Cardiac muscle cell (in vitro differentiated cells and primary cell): ENCODE data around the gene C19orf81. TPM values are rescaled to one million over a fixed set of nuclear protein-coding genes. Genes with fewer than 3 reads are reported as not detected.
A peak's percentile ranks its signal among the peaks of the same experiment; 100 is the strongest.

Experiments
- DNase-seq, 2 donors: peaks; one replicate each; pipeline versions ENCODE4 v3.0.0 to v3.0.0-alpha.2; 2010 to 2017; ENCODE audit warnings: low read depth in 1 of 2, low spot score in 1 of 2
- H3K27ac ChIP-seq: fragments of 200-600 bp; sonication (generic); 2 replicates; pipeline ENCODE4 v1.5.1; 2016
- H3K27me3 ChIP-seq: fragments of 200-600 bp; sonication (generic); 2 replicates; pipeline ENCODE4 v1.6.0; 2016; ENCODE audit warnings: control low read depth
- H3K36me3 ChIP-seq: fragments of 200-600 bp; sonication (generic); 2 replicates; pipeline ENCODE4 v1.5.1; 2016; ENCODE audit warnings: control low read depth
- H3K4me1 ChIP-seq: fragments of 200-600 bp; sonication (generic); 2 replicates; pipeline ENCODE4 v1.8.1; 2017; ENCODE audit warnings: low read depth, mild to moderate bottlenecking, mixed run types
- H3K4me3 ChIP-seq: fragments of 200-600 bp; sonication (generic); 2 replicates; pipeline ENCODE4 v1.5.1; 2016; ENCODE audit warnings: mild to moderate bottlenecking
- H3K9me3 ChIP-seq: fragments of 200-600 bp; sonication (generic); 2 replicates; pipeline ENCODE4 v1.5.1; 2017; ENCODE audit warnings: low read depth, mild to moderate bottlenecking, control low read depth
- polyA plus RNA-seq: library from polyadenylated mRNA; unstranded; fragments of >200 nt; fragmentation: Nextera tagmentation; extraction: Ambion mirVana; gene quantifications from 2 replicates; pipeline ENCODE4 v1.2.1, GENCODE V29; 2016
- total RNA-seq: library from RNA; depleted of rRNA; stranded (reverse); fragments of >200 nt; gene quantifications from 2 replicates; pipeline ENCODE4 v1.2.3, GENCODE V29; 2016
- TF ChIP-seq, protein P1 (sequence below): IDR thresholded peaks from 2 replicates; pipeline ENCODE4 v1.5.1; 2012; ENCODE audit warnings: low read depth, mild to moderate bottlenecking, low read length

C19orf81 gene
- total and polyA plus RNA-seq, 2 experiments from 2014 or later = 23.5 to 67.4 TPM

DNA sequence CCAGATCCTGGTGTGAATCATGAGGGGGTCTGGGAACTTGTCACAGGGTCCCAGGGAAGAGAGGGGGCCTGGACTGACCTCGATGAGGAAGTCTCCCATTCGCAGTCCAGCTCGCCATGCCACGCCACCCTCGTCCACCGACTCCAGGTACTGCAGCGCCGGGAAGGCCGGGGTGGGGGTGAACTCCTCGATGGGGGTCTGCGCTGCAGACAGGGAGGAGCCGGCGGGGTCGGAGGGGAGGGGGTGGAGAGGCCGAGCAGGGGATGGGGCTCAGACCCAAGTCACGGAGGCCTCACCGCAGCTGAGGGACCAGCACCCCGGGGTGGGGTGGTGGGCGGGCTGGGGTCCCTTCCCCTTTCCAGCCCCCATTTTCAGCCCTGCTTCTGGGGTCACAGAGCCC is 39.5 kb downstream of the C19orf81 start:
- DNase-seq = no peak
- Histone ChIP-seq H3K9me3 (no peaks in the 10 kb centered on the region), H3K4me3 (no peak overlapping the region), H3K27me3 (peaks cover 100% of the 10 kb centered on the region), H3K27ac (no peak overlapping the region), H3K4me1 (no peaks in the 10 kb centered on the region), H3K36me3 (no peaks in the 10 kb centered on the region)
- TF ChIP-seq, protein P1, sequence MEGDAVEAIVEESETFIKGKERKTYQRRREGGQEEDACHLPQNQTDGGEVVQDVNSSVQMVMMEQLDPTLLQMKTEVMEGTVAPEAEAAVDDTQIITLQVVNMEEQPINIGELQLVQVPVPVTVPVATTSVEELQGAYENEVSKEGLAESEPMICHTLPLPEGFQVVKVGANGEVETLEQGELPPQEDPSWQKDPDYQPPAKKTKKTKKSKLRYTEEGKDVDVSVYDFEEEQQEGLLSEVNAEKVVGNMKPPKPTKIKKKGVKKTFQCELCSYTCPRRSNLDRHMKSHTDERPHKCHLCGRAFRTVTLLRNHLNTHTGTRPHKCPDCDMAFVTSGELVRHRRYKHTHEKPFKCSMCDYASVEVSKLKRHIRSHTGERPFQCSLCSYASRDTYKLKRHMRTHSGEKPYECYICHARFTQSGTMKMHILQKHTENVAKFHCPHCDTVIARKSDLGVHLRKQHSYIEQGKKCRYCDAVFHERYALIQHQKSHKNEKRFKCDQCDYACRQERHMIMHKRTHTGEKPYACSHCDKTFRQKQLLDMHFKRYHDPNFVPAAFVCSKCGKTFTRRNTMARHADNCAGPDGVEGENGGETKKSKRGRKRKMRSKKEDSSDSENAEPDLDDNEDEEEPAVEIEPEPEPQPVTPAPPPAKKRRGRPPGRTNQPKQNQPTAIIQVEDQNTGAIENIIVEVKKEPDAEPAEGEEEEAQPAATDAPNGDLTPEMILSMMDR = no peak

DNA sequence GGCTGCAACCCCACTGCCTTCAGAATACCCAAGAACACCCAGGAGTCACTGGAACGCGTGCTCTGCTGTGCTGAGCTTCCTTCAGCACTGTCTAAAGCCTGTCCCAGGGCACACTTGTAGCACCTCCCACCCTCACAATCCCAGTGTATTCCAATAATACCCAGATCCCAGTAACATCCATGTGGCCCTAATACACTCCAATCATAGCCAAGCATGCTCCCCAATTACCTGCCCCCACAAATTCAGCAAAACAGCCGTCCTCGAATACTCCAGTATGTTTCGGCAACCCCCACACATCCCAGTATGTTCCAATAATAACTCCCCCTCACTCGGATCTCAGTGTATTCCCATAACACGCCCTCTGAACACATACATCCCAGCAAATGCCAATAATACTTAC is 41.2 kb downstream of the C19orf81 start:
- Histone ChIP-seq H3K27ac (no peak overlapping the region), H3K9me3 (no peaks in the 10 kb centered on the region), H3K4me1 (no peaks in the 10 kb centered on the region), H3K27me3 (peaks cover 100% of the 10 kb centered on the region), H3K36me3 (no peaks in the 10 kb centered on the region), H3K4me3 (no peak overlapping the region)
- TF ChIP-seq, protein P1 = no peak
- DNase-seq = no peak

DNA sequence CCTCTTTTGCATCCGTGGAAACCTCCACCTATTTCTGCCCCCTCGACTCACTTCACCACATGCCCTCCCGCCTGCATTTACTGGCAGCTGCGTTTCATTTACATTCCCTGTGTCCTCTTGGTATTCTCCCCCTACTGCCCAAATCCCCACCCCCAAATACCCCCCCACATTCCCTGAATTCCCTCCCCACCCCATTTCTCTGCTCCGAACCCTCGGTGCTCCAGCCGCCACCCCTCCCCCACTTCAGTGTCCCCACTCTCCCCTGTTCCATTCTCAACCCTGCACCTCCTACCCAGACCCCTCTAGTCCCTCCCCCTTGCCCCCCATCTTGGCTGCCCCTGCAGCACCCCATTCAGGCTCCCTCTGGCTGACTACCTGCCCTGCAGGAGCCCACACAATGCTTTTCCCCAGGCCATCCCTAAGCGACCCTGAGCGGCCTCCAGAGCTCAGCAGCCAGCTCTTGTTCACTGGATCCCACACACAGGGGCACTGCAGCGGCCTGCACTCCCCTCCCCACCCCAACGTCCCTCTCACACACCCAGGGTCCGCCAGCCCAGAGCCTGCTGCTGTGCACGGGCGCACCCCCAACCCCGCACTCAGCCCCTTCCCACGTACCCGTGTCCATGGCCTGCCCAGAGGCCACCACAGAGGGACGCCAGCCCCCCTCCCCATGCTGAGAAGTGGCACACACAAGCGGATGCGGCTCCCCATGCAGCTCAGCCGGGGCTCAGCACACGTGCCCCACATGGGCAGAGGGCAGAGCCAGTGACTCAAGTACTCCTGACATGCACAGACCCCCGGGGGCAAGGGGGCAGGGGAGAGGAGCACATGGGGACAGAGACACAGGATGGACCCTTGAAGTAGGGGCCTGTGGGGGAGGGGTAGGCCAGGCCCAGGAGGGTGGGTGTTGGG is 44.1 kb downstream of the C19orf81 start:
- no peak for DNase-seq
- Histone ChIP-seq H3K4me3 (no peak overlapping the region), H3K9me3 (no peaks in the 10 kb centered on the region), H3K36me3 (no peaks in the 10 kb centered on the region), H3K4me1 (no peaks in the 10 kb centered on the region), H3K27me3 (peaks cover 100% of the 10 kb centered on the region), H3K27ac (no peak overlapping the region)
- TF ChIP-seq, protein P1 = no peak

DNA sequence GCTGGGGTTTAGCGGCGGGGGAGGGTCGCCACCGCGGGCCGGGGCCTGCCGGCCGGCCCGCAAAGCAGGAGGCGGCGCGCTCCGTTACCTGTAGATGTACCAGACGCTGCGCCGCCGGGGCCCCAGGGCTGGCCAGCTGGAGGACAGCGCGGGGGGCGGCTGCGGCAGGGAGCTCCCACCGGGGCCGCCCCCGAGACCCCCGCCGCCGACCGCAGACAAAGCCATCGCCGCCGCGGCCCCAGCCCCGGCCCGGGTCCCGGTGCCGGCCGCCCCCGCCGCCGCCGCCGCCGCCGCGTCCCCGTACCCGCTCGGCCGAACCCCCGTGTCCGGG is 45.5 kb downstream of the C19orf81 start:
- no peak for DNase-seq
- H3K9me3 ChIP-seq = no peaks in the 10 kb centered on the region
- TF ChIP-seq, protein P1 = no peak
- H3K27me3 ChIP-seq = peaks cover 100% of the 10 kb centered on the region
- no peaks in the 10 kb centered on the region for H3K4me1 ChIP-seq
- no peak overlapping the region for H3K4me3 ChIP-seq
- H3K36me3 ChIP-seq = no peaks in the 10 kb centered on the region
- H3K27ac ChIP-seq = no peak overlapping the region

DNA sequence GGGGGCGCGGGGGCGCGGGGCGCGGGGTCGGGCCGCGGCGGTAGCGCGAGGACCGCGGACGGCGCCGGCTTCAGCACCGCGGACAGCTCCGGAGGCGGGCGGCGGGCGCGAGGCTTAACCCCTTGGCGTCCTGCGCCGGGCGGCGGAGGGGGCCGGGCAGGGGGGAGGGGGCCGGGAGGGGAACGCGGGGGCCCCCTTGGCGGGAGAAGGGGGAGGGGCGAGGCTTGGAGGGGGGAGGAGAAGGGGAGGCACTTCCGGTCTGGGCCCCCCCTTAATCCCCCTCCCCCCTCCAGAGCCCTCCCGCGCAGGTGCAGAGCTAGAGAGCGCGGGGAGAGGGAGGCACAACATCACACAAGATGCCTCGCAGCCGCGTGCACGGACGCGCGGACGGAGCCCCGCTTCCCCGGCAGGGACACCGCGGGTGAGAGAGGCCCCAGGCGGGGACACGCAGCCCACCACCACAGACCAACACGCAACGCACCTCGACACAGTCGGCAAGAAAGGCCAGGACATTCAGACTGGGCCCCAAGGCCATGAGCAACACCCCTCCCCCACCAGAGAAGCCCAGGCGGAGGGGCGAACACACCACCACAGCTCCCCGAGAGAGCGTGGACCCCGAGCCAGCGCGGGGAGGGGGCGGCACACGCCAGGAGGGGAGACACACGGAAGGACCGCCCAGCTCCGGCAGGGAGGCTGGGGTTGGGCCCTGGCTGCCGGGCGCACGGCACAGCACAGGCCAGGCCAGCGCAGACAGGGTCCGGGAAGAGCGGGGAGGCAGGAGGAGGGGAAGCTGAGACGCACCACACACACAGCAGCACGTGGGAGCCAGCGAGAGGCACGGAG is 46.2 kb downstream of the C19orf81 start:
- H3K27ac ChIP-seq = no peak overlapping the region
- peak; percentile 21 to 73 for DNase-seq
- TF ChIP-seq, protein P1 = no peak
- no peaks in the 10 kb centered on the region for H3K9me3 ChIP-seq
- H3K36me3 ChIP-seq = no peaks in the 10 kb centered on the region
- peaks cover 100% of the 10 kb centered on the region for H3K27me3 ChIP-seq
- no peaks in the 10 kb centered on the region for H3K4me1 ChIP-seq
- peak overlapping the region; percentile 4 for H3K4me3 ChIP-seq
